Pancreas (tissue), 10 donors: Measurements from ENCODE around the gene COL25A1. TPM values are rescaled to one million over a fixed set of nuclear protein-coding genes. Genes with fewer than 3 reads are reported as not detected.

Experiments
- ATAC-seq, 4 donors: fragments of 200-7000 bp; cut with Tn5 transposase; one replicate each; pipeline versions ENCODE4 v1.8.0 to v1.9.1; 2020; ENCODE audit warnings: mild to moderate bottlenecking in 4 of 4, moderate library complexity in 4 of 4
- DNase-seq, 6 donors: peaks; one replicate each; pipeline ENCODE4 v3.0.0-alpha.2; 2020
- FAIRE-seq: peaks from 2 replicates; lab custom pipeline; 2012; peaks lifted over from hg19 to GRCh38; lab: Jason Lieb, UNC
- H3K27ac ChIP-seq, 4 donors: fragments of 200-600 bp; sonication (generic); 1 replicate in 3 of 4; 2 replicates in 1 of 4; pipeline versions ENCODE4 v1.5.0 to v1.8.0; 2020
- H3K27me3 ChIP-seq, 4 donors: fragments of 200-600 bp; one replicate each; pipeline ENCODE4 v1.8.0; 2021
- H3K36me3 ChIP-seq, 3 donors: fragments of 200-600 bp; sonication (generic) in 1 of 3; one replicate each; pipeline versions ENCODE4 v1.5.0 to v1.8.0; 2020 to 2021
- H3K4me1 ChIP-seq, 3 donors: fragments of 200-600 bp; one replicate each; pipeline ENCODE4 v1.8.0; 2021
- H3K4me3 ChIP-seq, 4 donors: fragments of 200-600 bp; sonication (generic) in 2 of 4; one replicate each; pipeline versions ENCODE4 v1.5.0 to v1.8.0; 2020 to 2021
- H3K9me3 ChIP-seq, 4 donors: fragments of 200-600 bp; one replicate each; pipeline ENCODE4 v1.8.0; 2021
- CTCF ChIP-seq, 4 donors: fragments of 200-600 bp; sonication (generic) in 3 of 4; IDR thresholded peaks; one replicate each; pipeline versions ENCODE4 v1.5.0 to v1.8.0; 2021; ENCODE audit warnings: antibody characterized with exemption in 4 of 4
- WGBS, 2 donors: extraction: QIAGEN DNeasy Blood & Tissue Kit; methylation state at CpG; one replicate each; pipeline ENCODE4 v1.1.7; 2013; 5-methylcytosine and 5-hydroxymethylcytosine counted together
- intact Hi-C, 3 donors: fragments of 100-400 bp; cut with DNase I; formaldehyde crosslinking; loops; one replicate each; pipeline versions ENCODE4 v1.11.1 to v1.14.2; 2022
- polyA plus RNA-seq, 2 donors: library from polyadenylated mRNA; stranded (reverse); fragments of 200-250 nt; gene quantifications; one replicate each; pipeline ENCODE4 v1.2.3, GENCODE V29; 2013
- total RNA-seq, 6 donors: library from RNA; stranded (reverse); fragmentation: NEBNext Ultra II Directional in 4 of 6; extraction: Animal tissue kit (Norgen Biotek cat#: 25700) in 4 of 6; gene quantifications; one replicate each; pipeline versions ENCODE4 v1.2.1 to v1.2.4, GENCODE V29; 2021 to 2023
- donor health status: healthy with polysubstance abuse.
- donor health status: DM: no; HTN: no; CAD: no; lungs with moderate emphysema.
- donor health status: DM: no; HTN: no; CAD: no.
- donor health status: control.
- donor health status: control.
- donor health status: Bipolar disorder and iron deficiency.
- donor health status: DM: yes; HTN: yes; CAD: no.
- donor health status: DM: no; HTN: no; CAD: no.
- donor health status: DM: no; HTN: no; CAD: no.
- donor health status: DM: yes; HTN: yes; CAD: no.

The COL25A1 gene
- total and polyA plus RNA-seq, 8 donors = 0.08 to 0.46 (median 0.22) TPM

- Histone ChIP-seq H3K27me3 (no peaks in the 10 kb centered on the region), H3K36me3 (no peaks in the 10 kb centered on the region), H3K4me1 (no peaks in the 10 kb centered on the region), H3K27ac (no peak overlapping the region), H3K4me3 (no peak overlapping the region), H3K9me3 (no peaks in the 10 kb centered on the region)
- ATAC-seq = no peak
- intact Hi-C loops = no loop called here
- WGBS, 2 donors = 82 to 93% methylated on average over 5 of the region's 5 CpGs
- FAIRE-seq = no peak
- no peak for TF ChIP-seq CTCF (IDR thresholded peaks at IDR 0.05)
- DNase-seq = no peak
These were observed 25.9 kb downstream of the COL25A1 start for GRCh38 chr4:109276482-109277095.

- DNase-seq (no peak), ATAC-seq (no peak), FAIRE-seq (no peak)
- WGBS, 2 donors = 70 to 81% methylated on average over 6 of the region's 6 CpGs
- Histone ChIP-seq H3K9me3 (no peaks in the 10 kb centered on the region), H3K36me3 (no peaks in the 10 kb centered on the region), H3K4me3 (no peak overlapping the region), H3K4me1 (no peaks in the 10 kb centered on the region), H3K27me3 (no peaks in the 10 kb centered on the region), H3K27ac (no peak overlapping the region)
- intact Hi-C loops = no loop called here
- TF ChIP-seq CTCF (IDR thresholded peaks at IDR 0.05) = no peak
These were observed 27.3 kb downstream of the COL25A1 start for GRCh38 chr4:109275066-109275745.

DNA sequence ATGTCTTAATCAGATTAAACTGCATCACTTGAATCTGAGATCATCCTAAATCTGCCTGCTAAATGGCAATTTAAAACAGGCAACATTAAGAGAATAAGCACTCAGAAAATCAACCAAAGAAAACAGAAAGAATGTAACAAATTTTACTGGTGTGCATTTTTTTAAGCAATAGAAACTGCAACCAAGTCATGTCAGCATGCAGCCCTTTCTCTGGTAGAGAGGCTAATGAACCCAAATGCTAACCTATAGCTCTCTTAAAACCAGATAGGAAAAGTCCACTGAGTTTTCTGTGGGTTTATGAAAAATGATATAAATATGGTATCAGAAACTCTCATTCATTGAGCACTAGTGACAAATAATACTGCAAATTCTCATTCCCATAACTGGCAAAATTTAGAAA lies 35.6 kb downstream of the COL25A1 start:
- no peaks in the 10 kb centered on the region for H3K36me3 ChIP-seq
- H3K4me1 ChIP-seq = no peaks in the 10 kb centered on the region
- no peak overlapping the region for H3K4me3 ChIP-seq
- no peak overlapping the region for H3K27ac ChIP-seq
- TF ChIP-seq CTCF (IDR thresholded peaks at IDR 0.05) = no peak
- H3K27me3 ChIP-seq = no peaks in the 10 kb centered on the region
- H3K9me3 ChIP-seq = no peaks in the 10 kb centered on the region
- no peak for DNase-seq
- ATAC-seq = no peak
- intact Hi-C loops = no loop called here
- no peak for FAIRE-seq

DNA sequence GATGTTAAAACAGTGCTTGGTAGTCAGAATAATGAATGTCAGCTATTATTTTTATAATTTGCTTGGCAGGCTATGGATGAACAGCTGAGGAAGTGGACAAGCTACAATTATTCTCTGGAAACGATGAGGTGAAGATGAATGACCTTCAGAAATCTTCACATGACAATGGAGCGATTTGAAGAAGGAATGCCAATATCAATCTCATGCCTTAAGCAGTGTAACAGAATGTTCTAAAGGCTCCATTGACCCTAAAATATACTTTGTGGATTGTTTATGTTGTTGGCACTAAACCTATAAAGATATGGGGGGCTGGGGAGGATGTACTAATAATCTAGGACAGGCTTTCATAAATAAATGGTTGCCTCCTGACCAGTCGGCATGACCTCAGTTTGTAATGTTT lies 36.2 kb downstream of the COL25A1 start:
- no peak for TF ChIP-seq CTCF (IDR thresholded peaks at IDR 0.05)
- H3K27me3 ChIP-seq = no peaks in the 10 kb centered on the region
- FAIRE-seq (no peak), ATAC-seq (no peak), DNase-seq (no peak)
- no peaks in the 10 kb centered on the region for H3K9me3 ChIP-seq
- H3K4me1 ChIP-seq = no peaks in the 10 kb centered on the region
- H3K4me3 ChIP-seq = no peak overlapping the region
- no peak overlapping the region for H3K27ac ChIP-seq
- no peaks in the 10 kb centered on the region for H3K36me3 ChIP-seq
- intact Hi-C loops = no loop called here
- 34 to 49% methylated on average over 3 of the region's 3 CpGs for WGBS, 2 donors

DNA sequence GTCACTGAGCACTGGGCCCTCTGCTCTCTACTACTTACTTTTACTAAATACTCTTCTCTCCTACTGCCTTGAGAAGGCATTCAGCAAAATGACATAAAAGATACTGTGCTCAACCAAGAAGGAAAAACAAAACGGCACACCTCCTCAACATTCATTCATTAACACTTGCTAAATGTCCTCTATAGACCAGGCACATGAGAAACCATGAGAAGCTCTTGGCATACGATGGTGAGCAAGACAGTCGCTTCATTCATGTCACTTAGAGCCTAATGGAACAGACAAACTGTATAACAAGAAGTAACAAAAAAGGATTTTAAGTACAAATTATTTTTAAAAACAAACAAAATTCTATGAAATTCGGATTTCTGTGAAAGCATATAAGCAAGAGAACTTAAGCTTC lies 38.7 kb downstream of the COL25A1 start:
- Histone ChIP-seq H3K4me3 (no peak overlapping the region), H3K4me1 (no peaks in the 10 kb centered on the region), H3K27me3 (no peaks in the 10 kb centered on the region), H3K9me3 (no peaks in the 10 kb centered on the region), H3K27ac (no peak overlapping the region), H3K36me3 (no peaks in the 10 kb centered on the region)
- FAIRE-seq (no peak), ATAC-seq (no peak), DNase-seq (no peak)
- WGBS, 2 donors = 73 to 79% methylated on average over 4 of the region's 4 CpGs
- TF ChIP-seq CTCF (IDR thresholded peaks at IDR 0.05) = no peak
- intact Hi-C loops = no loop called here
